Lung (tissue), 12 donors: ENCODE data around the gene RFC2. TPM values are rescaled to one million over a fixed set of nuclear protein-coding genes. Genes with fewer than 3 reads are reported as not detected.

Experiments used
- ATAC-seq: fragments of 200-7000 bp; cut with Tn5 transposase; one replicate; pipeline ENCODE4 v1.9.1; 2020; ENCODE audit warnings: moderate number of reproducible peaks; ENCODE audit not compliant: insufficient read depth, low FRiP score
- DNase-seq, 3 donors: peaks; one replicate each; pipeline ENCODE4 v3.0.0-alpha.2; 2013 to 2017
- H3K27ac ChIP-seq, 2 donors: one replicate each; pipeline ENCODE4 v1.5.1; 2013; ENCODE audit warnings: mild to moderate bottlenecking in 2 of 2, moderate library complexity in 2 of 2, control low read depth in 1 of 2, inconsistent platforms in 1 of 2, low read depth in 1 of 2, low read length in 1 of 2
- H3K27me3 ChIP-seq, 3 donors: one replicate each; pipeline ENCODE4 v1.5.1; 2013; ENCODE audit warnings: low read length in 2 of 3; ENCODE audit not compliant: control insufficient read depth in 3 of 3, insufficient read depth in 3 of 3
- H3K36me3 ChIP-seq, 4 donors: one replicate each; pipeline ENCODE4 v1.5.1; 2013; ENCODE audit warnings: low read length in 4 of 4, mild to moderate bottlenecking in 1 of 4, moderate library complexity in 1 of 4; ENCODE audit not compliant: control insufficient read depth in 4 of 4, insufficient read depth in 4 of 4
- H3K4me1 ChIP-seq, 5 donors: one replicate each; pipeline ENCODE4 v1.5.1; 2013; ENCODE audit warnings: low read length in 5 of 5, mild to moderate bottlenecking in 2 of 5, moderate library complexity in 1 of 5; ENCODE audit not compliant: control insufficient read depth in 5 of 5, insufficient read depth in 5 of 5
- H3K4me3 ChIP-seq: one replicate; pipeline ENCODE4 v1.5.1; 2013; ENCODE audit warnings: mild to moderate bottlenecking, control low read depth, moderate library complexity
- H3K9ac ChIP-seq, 2 donors: one replicate each; pipeline ENCODE4 v1.5.1; 2013; ENCODE audit warnings: low read length in 2 of 2, control low read depth in 1 of 2; ENCODE audit not compliant: insufficient read depth in 1 of 2
- H3K9me3 ChIP-seq, 4 donors: one replicate each; pipeline ENCODE4 v1.5.1; 2013; ENCODE audit warnings: low read length in 3 of 4, mild to moderate bottlenecking in 1 of 4, moderate library complexity in 1 of 4; ENCODE audit not compliant: control insufficient read depth in 4 of 4, insufficient read depth in 3 of 4
- CTCF ChIP-seq: IDR thresholded peaks from 2 replicates; pipeline ENCODE4 v1.5.1; 2012; ENCODE audit warnings: mild to moderate bottlenecking; ENCODE audit errors: control extremely low read depth, extremely low read depth
- WGBS, 2 donors: extraction: QIAGEN DNeasy Blood & Tissue Kit; methylation state at CpG; one replicate each; pipeline ENCODE4 v1.1.7; 2013; 5-methylcytosine and 5-hydroxymethylcytosine counted together
- polyA plus RNA-seq, 2 donors: library from polyadenylated mRNA; stranded (reverse); fragments of 200-250 nt; gene quantifications; one replicate each; pipeline ENCODE4 v1.2.1, GENCODE V29; 2013
- total RNA-seq, 2 donors: library from RNA; depleted of rRNA in 1 of 2; stranded (reverse); fragments of >200 nt in 1 of 2; gene quantifications; one replicate each; pipeline ENCODE4 v1.2.1, GENCODE V29; 2014 to 2021
- donor health status: control.
- donor health status: control.
- donor health status: Bipolar disorder and iron deficiency.
- donor health status: healthy.
- donor health status: DM: yes; HTN: yes; CAD: no.

RFC2 gene
- total and polyA plus RNA-seq, 4 donors = 14.5 to 23.8 (median 21.2) TPM

GRCh38 chr7:74299401-74299800, 45.2 kb upstream of the RFC2 start:
- ATAC-seq (no peak), DNase-seq (no peak)
- H3K4me1 ChIP-seq = peaks cover 0 to 7% (median 4%) of the 10 kb centered on the region in 5 donors
- no peaks in the 10 kb centered on the region for H3K9me3 ChIP-seq
- no peaks in the 10 kb centered on the region for H3K36me3 ChIP-seq
- TF ChIP-seq CTCF = no peak
- H3K4me3 ChIP-seq = no peak overlapping the region
- WGBS, 2 donors = 82 to 94% methylated on average over 8 of the region's 8 CpGs
- H3K27me3 ChIP-seq = no peaks in the 10 kb centered on the region
- H3K9ac ChIP-seq = no peak overlapping the region
- H3K27ac ChIP-seq = no peak overlapping the region

GRCh38 chr7:74297516-74298233, 43.5 kb upstream of the RFC2 start:
- Histone ChIP-seq H3K36me3 (no peaks in the 10 kb centered on the region), H3K9me3 (no peaks in the 10 kb centered on the region)
- WGBS, 2 donors = 89 to 93% methylated on average over 15 of the region's 15 CpGs

GRCh38 chr7:74294191-74294998, 40.2 kb upstream of the RFC2 start:
- Histone ChIP-seq H3K27me3 (no peaks in the 10 kb centered on the region), H3K4me1 (peaks cover 0 to 24% (median 5%) of the 10 kb centered on the region in 5 donors), H3K9ac (no peak overlapping the region), H3K27ac (peak overlapping the region in 1 of 2 donors; percentile 55), H3K4me3 (no peak overlapping the region), H3K36me3 (no peaks in the 10 kb centered on the region), H3K9me3 (no peaks in the 10 kb centered on the region)
- 48 to 70% methylated on average over 17 of the region's 17 CpGs for WGBS, 2 donors
- ATAC-seq (no peak), DNase-seq (peak; percentile 61 to 70 (median 67))
- no peak for TF ChIP-seq CTCF

More at GRCh38 chr7:74297516-74298233, 43.5 kb upstream of the RFC2 start:
- Histone ChIP-seq H3K4me1 (peaks cover 0 to 12% (median 5%) of the 10 kb centered on the region in 5 donors), H3K27me3 (no peaks in the 10 kb centered on the region), H3K4me3 (no peak overlapping the region), H3K9ac (no peak overlapping the region), H3K27ac (no peak overlapping the region)
- DNase-seq (no peak), ATAC-seq (no peak)
- no peak for TF ChIP-seq CTCF
